GM12873 (cell line): Measurements from ENCODE around the gene TRIM27.

Experiments used
- TF ChIP-seq, protein P1 (sequence below): IDR thresholded peaks from 2 replicates; pipeline ENCODE4 v1.5.1; 2012; ENCODE audit warnings: low read depth, mild to moderate bottlenecking, moderate library complexity, low read length, control low read depth; ENCODE audit not compliant: insufficient read depth; ENCODE audit errors: missing control alignments

Gene TRIM27

DNA sequence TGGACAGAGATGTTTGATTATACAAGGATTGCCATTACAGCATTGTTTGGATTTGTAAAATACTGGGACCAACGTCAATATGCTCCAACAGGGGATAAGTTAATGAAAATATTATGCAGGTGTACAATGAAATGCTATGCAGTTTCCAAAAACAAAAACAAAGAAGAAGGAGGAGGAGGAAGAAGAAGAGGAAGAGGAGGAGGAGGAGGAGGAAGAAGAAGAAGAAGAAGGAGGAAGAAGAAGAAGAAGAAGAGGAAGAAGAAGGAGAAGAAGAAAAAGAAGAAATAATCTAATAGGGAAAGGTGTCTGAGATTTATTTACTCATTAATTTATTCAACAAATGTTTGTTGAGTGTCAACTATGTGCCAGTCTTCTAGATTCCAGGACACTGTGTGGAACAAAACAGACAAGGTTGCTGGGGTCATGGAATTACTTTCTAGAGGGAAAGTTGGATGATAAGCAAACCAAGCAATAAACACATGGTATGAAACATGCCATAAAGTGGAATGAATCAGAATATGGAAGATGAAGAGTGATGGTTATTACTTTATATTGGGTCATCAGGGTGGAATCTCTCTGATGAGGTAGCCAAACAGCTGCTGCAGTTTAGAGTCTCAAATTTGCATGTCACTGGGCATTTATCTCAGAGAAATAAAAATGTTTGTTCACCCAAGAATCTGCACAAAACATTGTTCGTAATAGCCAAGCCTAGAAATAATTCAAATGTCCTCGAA is 6.3 kb upstream of the TRIM27 start:
- TF ChIP-seq, protein P1, sequence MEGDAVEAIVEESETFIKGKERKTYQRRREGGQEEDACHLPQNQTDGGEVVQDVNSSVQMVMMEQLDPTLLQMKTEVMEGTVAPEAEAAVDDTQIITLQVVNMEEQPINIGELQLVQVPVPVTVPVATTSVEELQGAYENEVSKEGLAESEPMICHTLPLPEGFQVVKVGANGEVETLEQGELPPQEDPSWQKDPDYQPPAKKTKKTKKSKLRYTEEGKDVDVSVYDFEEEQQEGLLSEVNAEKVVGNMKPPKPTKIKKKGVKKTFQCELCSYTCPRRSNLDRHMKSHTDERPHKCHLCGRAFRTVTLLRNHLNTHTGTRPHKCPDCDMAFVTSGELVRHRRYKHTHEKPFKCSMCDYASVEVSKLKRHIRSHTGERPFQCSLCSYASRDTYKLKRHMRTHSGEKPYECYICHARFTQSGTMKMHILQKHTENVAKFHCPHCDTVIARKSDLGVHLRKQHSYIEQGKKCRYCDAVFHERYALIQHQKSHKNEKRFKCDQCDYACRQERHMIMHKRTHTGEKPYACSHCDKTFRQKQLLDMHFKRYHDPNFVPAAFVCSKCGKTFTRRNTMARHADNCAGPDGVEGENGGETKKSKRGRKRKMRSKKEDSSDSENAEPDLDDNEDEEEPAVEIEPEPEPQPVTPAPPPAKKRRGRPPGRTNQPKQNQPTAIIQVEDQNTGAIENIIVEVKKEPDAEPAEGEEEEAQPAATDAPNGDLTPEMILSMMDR: no peak

DNA sequence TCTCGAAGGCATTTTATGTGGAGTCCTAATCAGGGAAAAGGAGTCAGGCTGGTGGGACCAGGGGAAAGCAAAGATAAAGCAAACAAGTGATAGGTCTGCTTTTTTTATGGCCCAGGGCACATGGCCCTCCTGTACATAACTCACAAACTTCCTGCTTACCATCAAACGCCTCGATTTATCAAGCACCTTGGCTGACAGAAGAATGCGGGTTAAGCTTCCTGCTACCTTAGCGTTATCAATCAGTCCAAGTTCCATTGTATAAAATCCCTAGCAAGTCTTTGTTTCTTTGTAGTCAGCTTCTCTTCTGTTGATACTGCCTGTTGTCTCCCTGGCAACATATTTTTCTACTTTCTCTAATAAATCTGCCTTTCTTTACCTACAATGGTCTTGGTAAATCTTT is 4.1 kb upstream of the TRIM27 start:
- TF ChIP-seq, protein P1: no peak

DNA sequence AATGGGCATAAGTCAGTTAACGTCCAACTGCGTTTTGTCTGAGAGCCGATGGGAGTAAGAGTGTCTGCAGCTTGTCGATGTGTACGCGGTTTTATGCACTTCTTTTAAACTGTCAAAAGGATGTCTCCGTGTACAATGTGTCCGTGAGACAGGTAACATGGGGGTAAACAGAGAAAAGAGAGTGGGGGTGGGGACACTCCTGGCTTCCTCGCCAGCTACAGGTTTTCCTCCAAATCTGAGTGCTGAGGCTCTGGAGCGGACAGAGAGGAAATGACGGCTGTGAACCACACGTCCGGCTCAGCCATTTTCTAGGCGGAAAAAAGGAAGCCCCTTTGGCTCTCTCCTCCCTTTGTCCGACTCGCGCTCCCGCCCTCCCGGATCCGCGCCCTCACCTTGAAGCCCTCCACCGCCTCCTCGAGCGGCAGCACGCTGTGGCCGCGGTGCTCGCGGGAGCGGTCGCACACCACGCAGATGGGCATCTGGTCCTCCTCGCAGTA is 916 bp downstream of the TRIM27 start:
- TF ChIP-seq, protein P1: no peak

DNA sequence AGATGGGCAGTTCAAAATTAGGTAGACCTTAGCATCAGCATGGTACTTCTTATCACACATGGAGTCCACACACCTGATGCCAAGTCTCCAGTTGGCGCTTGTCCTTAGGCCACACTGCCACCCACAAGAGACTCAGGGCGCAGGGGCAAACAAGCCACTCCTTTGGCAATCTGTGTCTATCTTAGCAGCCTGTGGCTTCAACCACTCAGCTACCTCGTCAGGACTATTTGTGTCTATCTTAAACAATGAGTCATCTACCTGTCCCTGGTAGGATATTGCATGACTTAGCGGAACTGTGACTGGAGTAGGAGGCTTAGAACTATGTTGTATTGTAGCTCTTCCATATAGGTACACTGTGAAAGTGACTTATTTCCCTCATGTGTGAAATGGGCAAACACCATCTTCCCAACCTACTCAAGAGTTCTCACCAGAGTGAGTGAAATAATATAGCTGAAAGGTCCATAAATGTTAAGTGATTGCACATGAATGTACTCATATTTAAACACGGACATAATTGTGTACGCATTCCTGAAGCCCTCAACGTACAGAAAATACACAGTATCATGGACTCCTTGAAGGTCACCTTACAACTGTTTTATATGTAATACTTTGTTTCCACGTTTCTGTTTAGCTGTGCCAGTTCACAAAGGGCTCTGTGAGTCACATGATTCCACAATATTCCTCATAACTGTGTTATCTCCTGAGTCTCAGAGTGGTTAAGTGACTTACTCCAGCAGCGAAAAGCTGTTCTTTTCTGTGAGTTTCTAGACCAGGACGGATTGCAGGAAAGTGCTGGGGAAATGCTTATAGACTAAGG is 1.6 kb downstream of the TRIM27 start:
- TF ChIP-seq, protein P1: no peak

DNA sequence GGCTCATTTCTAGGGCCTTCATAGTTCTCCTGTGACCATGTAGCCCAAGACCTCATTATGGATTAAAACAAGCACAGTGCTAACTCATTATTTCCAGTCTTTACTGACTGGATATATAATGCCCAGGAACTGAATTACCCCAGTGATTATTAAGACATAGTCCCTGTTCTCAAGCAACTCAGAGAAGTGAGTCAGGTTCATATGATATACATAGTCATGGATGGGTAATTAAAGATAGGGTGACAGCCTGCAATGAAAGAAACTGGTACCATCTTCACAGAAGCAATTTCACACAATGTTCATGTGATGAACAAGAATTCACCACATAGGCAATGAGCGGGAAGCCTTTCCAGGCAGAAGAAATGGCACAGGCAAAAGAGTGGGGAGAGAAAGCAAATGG is 3.5 kb downstream of the TRIM27 start:
- TF ChIP-seq, protein P1: no peak

DNA sequence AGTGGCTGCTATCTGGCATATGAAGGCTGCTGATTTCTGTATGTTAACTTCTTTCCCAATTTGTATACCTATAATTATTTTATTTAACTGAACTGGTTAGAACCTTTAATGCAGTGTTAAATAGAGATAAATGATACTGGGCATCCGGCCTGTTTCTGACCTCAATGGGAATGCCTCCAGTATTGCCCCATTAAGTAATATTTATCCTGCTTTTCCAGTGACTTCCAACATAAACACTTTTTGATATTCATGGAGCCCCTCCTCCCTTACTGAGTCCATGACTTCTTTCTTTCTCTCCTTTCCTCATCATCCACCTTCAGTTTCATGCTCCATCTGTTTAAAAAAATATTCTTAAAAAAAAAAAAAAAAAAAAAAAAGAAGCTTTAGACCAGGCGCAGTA is 8.8 kb downstream of the TRIM27 start:
- TF ChIP-seq, protein P1: no peak

DNA sequence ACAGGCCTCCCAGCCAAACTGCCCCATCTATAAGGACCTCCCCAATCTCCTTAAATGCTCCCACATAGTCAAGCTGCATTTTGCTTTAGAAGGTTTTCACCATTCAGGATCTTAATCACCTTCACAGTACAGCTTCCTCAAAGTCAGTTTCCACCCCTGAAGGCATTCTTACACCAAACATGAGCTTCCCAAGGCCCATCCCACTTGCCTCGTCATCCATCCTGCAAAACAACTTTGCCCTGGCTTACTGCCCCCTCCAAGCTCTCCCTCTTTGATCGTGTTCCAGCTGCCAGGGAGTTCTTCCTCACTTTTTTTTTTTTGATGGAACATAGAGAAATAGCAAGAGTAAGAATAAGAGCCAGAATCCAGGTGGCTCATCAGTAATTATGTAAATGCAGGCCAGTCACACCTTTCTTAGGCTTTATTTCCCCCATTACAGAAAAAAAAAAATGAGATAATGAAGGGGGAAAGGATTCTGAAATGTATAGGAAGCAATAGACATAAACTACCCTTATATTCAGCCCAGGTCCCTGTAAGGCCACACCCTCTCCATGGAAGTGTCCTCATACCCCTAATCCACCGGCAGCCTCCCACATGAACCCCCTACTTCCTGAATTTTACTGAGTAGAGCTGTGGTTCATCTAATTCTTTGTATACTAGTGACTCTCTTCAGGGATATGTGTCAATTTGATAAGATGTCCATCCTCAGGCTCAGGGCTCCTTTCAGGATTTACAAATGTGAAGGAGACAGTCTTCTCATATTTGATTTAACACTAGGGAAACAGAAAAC is 12.7 kb downstream of the TRIM27 start:
- TF ChIP-seq, protein P1: no peak
